HT1080 (cell line): ENCODE data around the gene HVCN1. TPM values are rescaled to one million over a fixed set of nuclear protein-coding genes. Genes with fewer than 3 reads are reported as not detected.

ENCODE experiments used
- DNase-seq: peaks from one replicate; pipeline ENCODE4 v3.0.0-alpha.2; 2015; ENCODE audit warnings: low read depth
- small RNA-seq: library from RNA; depleted of rRNA; stranded (forward); fragments of <200 nt; gene quantifications from one replicate; pipeline ENCODE3, GENCODE V24; 2014
- total RNA-seq: library from RNA; depleted of rRNA; stranded (reverse); fragments of >200 nt; shearing (Covaris generic); gene quantifications from 2 replicates; pipeline ENCODE4 v1.2.3, GENCODE V29; 2014; rRNA removed

The HVCN1 gene
- total RNA-seq, 1 experiment from 2014 or later = 0.06 TPM

- peak; percentile 32 for DNase-seq
Measured at GRCh38 chr12:110619534-110619953, 69.4 kb downstream of the HVCN1 start.

- no peak for DNase-seq
Measured at GRCh38 chr12:110616471-110617115, 72.3 kb downstream of the HVCN1 start.

- DNase-seq = no peak
Measured at GRCh38 chr12:110615171-110615570, 73.7 kb downstream of the HVCN1 start.

- DNase-seq = peak; percentile 93
Measured at GRCh38 chr12:110613771-110614684, 74.9 kb downstream of the HVCN1 start, which contains the start of gene TCTN1. Gene TCTN1, plus strand, starts transcription at chr12:110614129. Its CDS starts 54 bp downstream, at chr12:110614183.

- DNase-seq = no peak
Measured at GRCh38 chr12:110613071-110613770, 75.7 kb downstream of the HVCN1 start.

- DNase-seq = no peak
Measured at GRCh38 chr12:110606253-110606611, 82.7 kb downstream of the HVCN1 start.

- DNase-seq = peak; percentile 42
Measured at GRCh38 chr12:110602085-110602814, 86.7 kb downstream of the HVCN1 start.

GRCh38 chr12:110600254-110600653 is 88.7 kb downstream of the HVCN1 start:
- DNase-seq = peak; percentile 45

DNA sequence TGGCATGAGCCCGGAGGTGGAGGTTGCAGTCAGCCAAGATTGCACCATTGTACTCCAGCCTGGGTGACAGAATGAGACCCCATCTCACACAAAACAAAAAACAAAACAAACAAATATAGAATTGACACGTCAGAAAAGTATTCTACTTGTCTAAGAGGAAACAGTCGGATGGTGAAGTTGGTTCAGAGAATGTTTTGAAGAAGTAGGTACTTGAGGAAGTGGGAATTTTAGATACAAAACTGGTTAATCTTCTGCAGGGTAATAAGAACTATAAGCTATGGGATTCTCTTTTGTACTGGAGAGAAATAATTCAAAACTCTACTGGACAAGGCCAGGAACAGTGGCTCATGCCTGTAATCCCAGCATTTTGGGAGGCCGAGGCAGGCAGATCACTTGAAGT is 89.6 kb downstream of the HVCN1 start:
- DNase-seq = no peak

Small RNAs within 50 kb of the gene (small RNA-seq; reads per million reads assigned to genes)
- not detected for gene RN7SL387P

Other genes starting within 250 kb of the HVCN1 start
- gene ARPC3, start 238.8 kb downstream of the HVCN1 start, total RNA-seq = 234 and 244 TPM in 2 replicates
- gene GPN3, start 220.9 kb downstream of the HVCN1 start, total RNA-seq = 27.2 and 29.6 TPM in 2 replicates
- gene FAM216A, start 220.3 kb downstream of the HVCN1 start, total RNA-seq = 38.0 and 46.1 TPM in 2 replicates
- 44.6 and 55.6 TPM in 2 replicates for gene VPS29, start 187.0 kb downstream of the HVCN1 start, total RNA-seq
- gene RAD9B, start 186.8 kb downstream of the HVCN1 start, total RNA-seq = 0.23 and 0.43 TPM in 2 replicates
- 5.8 and 14.9 TPM in 2 replicates for gene PPTC7, start 105.8 kb downstream of the HVCN1 start, total RNA-seq
- gene TCTN1, start 75.0 kb downstream of the HVCN1 start, total RNA-seq = 13.1 and 15.9 TPM in 2 replicates
- 139 and 186 TPM in 2 replicates for gene PPP1CC, start 53.8 kb upstream of the HVCN1 start, total RNA-seq
- gene CCDC63, start 157.9 kb upstream of the HVCN1 start, total RNA-seq = not detected in 2 replicates
- not detected in 2 replicates for gene MYL2, start 231.5 kb upstream of the HVCN1 start, total RNA-seq